HG02943 (cell line): ENCODE data around the gene BPIFB6.

Experiments
- ATAC-seq: cut with Tn5 transposase; IDR thresholded peaks from one replicate; pipeline ENCODE4 v1.9.1; 2021; ENCODE audit warnings: mild to moderate bottlenecking, low read depth, moderate library complexity; ENCODE audit not compliant: unreplicated experiment

BPIFB6 gene

GRCh38 chr20:33000802-33001466 is 30.5 kb upstream of the BPIFB6 start:
- ATAC-seq = no peak

GRCh38 chr20:33002087-33002808 is 29.2 kb upstream of the BPIFB6 start:
- ATAC-seq = no peak

GRCh38 chr20:33004141-33004751 is 27.2 kb upstream of the BPIFB6 start, which contains the start of gene SUN5:
Gene SUN5, minus strand, starts transcription at chr20:33004433. Its CDS starts 93 bp downstream, at chr20:33004340.
- ATAC-seq = no peak

GRCh38 chr20:33005132-33005566 is 26.3 kb upstream of the BPIFB6 start:
- ATAC-seq = no peak

GRCh38 chr20:33005908-33006775 is 25.3 kb upstream of the BPIFB6 start:
- ATAC-seq = no peak

GRCh38 chr20:33006776-33007375 is 24.6 kb upstream of the BPIFB6 start:
- no peak for ATAC-seq

GRCh38 chr20:33007376-33008335 is 23.8 kb upstream of the BPIFB6 start, which contains the start of gene BPIFB2:
Gene BPIFB2, plus strand, starts transcription at chr20:33007704. Its CDS starts 871 bp downstream, at chr20:33008575.
- no peak for ATAC-seq

- ATAC-seq = no peak
Observed at GRCh38 chr20:33008336-33009213, 22.9 kb upstream of the BPIFB6 start.

GRCh38 chr20:33009214-33010132 is 22.0 kb upstream of the BPIFB6 start:
- ATAC-seq = no peak

GRCh38 chr20:33010133-33010504 is 21.3 kb upstream of the BPIFB6 start:
- no peak for ATAC-seq

- no peak for ATAC-seq
Observed at GRCh38 chr20:33010674-33011449, 20.6 kb upstream of the BPIFB6 start.

GRCh38 chr20:33012327-33013189 is 18.9 kb upstream of the BPIFB6 start:
- no peak for ATAC-seq

- ATAC-seq = no peak
Observed at GRCh38 chr20:33013701-33014326, 17.6 kb upstream of the BPIFB6 start.

- ATAC-seq = no peak
Observed at GRCh38 chr20:33014336-33015113, 16.9 kb upstream of the BPIFB6 start.
